Activated CD8-positive, alpha-beta memory T cell treated with anti-CD3 and anti-CD28 coated beads for 1 hour (primary cell): ENCODE results near the gene ACMSD.
"Not testable (repeated sequence)": the region's sequence is repeated elsewhere in the genome, so short reads cannot be mapped to it uniquely, and the experiment has no call there.

Source experiments
- DNase-seq, 2 donors: peaks; one replicate each; pipeline ENCODE4 v3.0.0-alpha.2; 2020; ENCODE audit warnings: low read depth in 1 of 2; ENCODE audit errors: extremely low read depth in 1 of 2

The ACMSD gene

DNA sequence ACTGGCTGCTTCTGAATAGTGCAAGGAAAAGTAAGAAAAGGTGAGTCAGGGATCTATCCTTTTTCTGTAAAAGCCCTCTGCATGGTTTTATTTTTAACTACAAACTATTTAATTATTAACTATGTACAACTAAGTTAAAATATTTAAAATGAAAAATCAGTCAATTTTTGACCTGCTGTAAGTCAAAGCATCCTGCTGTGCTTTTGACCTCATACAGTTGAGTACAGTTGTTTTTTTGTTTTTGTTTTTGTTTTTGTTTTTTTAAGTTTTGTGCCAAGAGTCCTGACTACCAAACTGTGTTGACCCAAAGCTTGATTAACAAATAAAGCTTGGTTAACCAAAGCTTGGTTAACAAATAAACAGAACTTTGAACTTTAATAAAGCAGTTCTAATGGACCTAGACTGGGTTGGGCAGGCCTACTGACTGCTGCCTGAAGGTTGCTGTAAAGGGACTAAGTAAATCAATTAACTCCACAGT, at the start of gene ACMSD:
Gene ACMSD (plus strand): TSS at position 474 of the 478 bp plus-strand sequence. CDS start 67 bp downstream, outside the sequence.
- no peak for DNase-seq

- DNase-seq = no peak
These were observed 47.9 kb upstream of the ACMSD start for GRCh38 chr2:134790487-134790886.

DNA sequence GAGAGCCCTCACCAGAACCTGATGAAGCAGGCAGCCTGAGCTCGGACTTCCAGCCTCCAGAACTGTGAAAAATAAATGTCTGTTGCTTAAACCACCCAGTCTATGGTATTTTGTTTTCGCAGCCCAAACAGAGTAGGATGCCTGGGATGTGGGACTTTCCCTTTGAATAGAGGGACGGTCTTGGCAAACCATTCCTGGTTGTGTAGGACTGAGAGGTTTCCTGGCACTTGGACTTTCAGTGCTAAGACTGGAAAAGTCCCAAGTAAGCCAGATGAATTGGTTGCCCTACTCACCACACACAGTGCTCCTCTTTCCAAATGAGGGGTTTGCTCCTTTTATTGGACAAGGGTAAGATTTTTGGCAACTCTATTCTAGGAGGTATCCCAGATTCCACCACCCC, 46.8 kb upstream of the ACMSD start:
- no peak for DNase-seq

GRCh38 chr2:134792186-134792585, 46.2 kb upstream of the ACMSD start:
- DNase-seq = no peak

GRCh38 chr2:134795765-134796164, 42.7 kb upstream of the ACMSD start:
- DNase-seq = no peak

GRCh38 chr2:134796373-134796772, 42.0 kb upstream of the ACMSD start:
- no peak for DNase-seq

GRCh38 chr2:134799936-134800335, 38.5 kb upstream of the ACMSD start:
- DNase-seq = no peak

- no peak for DNase-seq
These were observed 38.1 kb upstream of the ACMSD start for GRCh38 chr2:134800341-134800740.

DNA sequence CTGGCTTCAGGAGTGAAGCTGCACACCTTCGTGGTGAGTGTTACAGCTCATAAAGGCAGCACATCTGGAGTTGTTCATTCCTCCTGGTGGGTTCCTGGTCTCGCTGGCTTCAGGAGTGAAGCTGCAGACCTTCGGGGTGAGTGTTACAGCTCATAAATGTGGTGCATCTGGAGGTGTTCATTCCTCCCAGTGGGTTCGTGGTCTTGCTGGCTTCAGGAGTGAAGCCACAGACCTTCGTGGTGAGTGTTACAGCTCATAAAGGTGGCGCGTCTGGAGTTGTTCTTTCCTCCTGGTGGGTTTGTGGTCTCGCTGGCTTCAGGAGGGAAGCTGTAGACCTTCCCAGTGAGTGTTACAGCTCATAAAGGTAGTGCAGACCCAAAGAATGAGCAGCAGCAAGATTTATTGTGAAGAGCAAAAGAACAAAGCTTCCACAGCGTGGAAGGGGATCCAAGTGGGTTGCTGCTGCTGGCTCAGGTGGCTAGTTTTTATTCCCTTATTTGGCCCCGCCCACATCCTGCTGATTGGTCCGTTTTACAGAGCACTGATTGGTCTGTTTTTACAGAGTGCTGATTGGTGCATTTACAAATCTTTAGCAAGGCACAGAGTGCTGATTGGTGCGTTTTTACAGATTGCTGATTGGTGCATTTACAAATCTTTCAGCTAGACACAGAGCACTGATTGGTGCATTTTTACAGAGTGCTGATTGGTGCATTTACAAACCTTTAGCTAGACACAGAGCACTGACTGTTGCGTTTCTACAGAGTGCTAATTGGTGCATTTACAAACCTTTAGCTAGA, 34.6 kb upstream of the ACMSD start:
- DNase-seq = not testable (repeated sequence)

DNA sequence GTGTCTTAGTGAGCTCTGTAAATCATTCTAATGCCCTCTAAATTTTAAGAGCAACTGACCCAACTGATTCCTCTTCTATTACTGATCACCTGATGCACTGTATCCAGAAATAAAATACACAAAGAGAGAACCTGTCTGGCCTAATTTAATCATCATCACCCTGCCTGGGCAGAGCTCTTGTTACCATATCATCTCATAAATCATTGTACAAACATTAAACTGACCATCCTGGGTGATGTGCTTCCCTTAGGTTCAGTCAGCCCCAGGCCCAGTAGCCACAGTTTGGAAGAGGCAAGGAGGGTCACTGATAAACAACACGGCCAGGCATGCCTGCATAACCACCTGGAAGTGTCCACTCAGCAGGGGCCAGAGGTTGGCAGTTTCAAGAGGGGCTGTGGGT, 22.7 kb upstream of the ACMSD start:
- DNase-seq = no peak

GRCh38 chr2:134818321-134818720, 20.1 kb upstream of the ACMSD start:
- no peak for DNase-seq

GRCh38 chr2:134819334-134819733, 19.1 kb upstream of the ACMSD start:
- DNase-seq = no peak

DNA sequence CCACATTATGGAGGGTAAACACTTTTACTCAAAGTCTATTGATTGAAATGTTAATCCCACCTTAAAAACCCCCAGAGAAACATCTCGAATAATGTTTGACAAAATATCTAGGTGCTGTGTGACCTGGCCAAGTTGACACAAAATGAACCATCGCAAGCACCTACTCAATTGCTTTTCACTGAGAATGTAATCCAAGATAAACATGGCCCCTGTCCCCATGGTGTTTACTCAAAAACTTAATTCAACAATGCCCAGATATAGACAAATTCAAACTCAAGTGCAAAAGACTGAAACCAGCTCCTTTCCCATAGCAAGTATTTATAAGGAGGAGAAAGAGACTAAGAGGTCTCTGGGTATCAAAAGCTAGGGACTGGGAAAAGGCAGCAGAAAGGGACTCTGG, 15.0 kb upstream of the ACMSD start:
- DNase-seq = no peak

DNA sequence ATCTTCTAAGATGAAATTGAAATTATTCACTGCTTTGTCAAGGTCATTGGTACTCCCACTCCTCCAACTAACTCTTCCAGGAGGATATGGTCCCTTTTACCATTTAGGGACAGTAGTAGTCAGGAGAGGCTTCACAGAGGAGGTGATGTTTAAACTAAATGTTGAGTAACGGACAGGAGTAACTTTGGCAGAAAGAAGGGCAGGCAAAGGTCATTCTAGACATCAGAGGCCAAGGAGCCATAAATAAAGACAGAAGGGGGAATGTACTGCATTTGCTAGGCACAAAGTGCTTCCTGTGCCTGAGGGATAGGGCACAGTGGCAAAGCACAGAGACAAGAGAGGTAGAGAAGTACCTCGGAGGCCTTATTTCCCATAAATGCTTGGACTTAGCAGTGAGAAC, 14.6 kb upstream of the ACMSD start:
- no peak for DNase-seq

DNA sequence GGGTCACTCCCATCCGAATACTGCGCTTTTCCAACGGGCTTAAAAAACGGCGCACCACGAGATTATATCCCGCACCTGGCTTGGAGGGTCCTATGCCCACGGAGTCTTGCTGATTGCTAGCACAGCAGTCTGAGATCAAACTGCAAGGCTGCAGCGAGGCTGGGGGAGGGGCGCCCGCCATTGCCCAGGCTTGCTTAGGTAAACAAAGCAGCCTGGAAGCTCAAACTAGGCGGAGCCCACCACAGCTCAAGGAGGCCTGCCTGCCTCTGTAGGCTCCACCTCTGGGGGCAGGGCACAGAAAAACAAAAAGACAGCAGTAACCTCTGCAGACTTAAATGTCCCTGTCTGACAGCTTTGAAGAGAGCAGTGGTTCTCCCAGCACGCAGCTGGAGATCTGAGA, 12.7 kb upstream of the ACMSD start:
- not testable (repeated sequence) for DNase-seq

- no peak for DNase-seq
These were observed 2.9 kb upstream of the ACMSD start for GRCh38 chr2:134835471-134835870.

DNA sequence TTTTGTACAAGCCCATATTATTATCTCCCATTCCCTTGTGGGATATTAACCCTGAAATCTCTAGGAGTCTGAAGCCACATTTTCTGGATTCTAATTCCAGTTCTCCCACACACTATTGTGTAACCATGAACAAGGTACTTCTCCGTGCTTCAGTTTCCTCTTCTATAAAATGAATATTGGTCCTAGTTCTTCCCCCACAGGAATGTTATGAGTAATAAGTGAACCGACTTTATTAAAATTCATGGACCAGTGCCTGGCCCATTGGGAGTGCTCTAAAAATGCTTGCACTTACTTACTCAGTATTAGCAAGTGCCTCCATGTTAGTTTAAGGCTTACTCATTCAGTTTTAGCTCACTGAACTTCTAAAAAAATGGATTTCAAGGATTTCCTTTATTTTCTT, 1.4 kb upstream of the ACMSD start:
- DNase-seq = no peak

GRCh38 chr2:134839649-134840048, 1.2 kb downstream of the ACMSD start:
- no peak for DNase-seq

- DNase-seq = no peak
These were observed 4.6 kb downstream of the ACMSD start for GRCh38 chr2:134842930-134843490.

- no peak for DNase-seq
These were observed 5.6 kb downstream of the ACMSD start for GRCh38 chr2:134843968-134844367.

DNA sequence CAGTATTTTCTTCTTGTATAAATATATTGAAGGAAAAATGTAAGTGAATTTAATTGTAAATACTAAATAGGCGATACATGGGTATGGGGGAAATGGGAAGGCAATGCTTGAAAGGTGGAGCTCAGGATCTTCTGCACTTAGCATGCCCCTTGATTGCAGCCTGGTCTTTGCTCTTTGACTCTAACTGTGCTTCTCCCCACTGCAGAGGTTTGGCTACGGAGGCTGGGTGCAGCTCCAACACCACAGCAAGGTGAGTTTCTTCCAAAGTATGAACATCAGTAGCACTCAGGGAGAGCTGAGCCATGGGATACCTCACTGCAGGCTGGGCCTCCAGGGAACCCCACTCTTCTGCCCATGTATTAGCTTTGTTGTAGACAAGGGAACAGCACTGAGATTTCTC, 6.6 kb downstream of the ACMSD start:
- DNase-seq = no peak

GRCh38 chr2:134845719-134846118, 7.3 kb downstream of the ACMSD start:
- no peak for DNase-seq
